Endothelial cell of umbilical vein (primary cell): ENCODE measurements around the gene PTPRO.

Experiments
- CTCF ChIP-seq, 2 donors: IDR thresholded peaks; 1 replicate in 1 of 2; 2 replicates in 1 of 2; pipeline ENCODE4 v1.5.1; 2011; ENCODE audit warnings: low read length in 2 of 2, mild to moderate bottlenecking in 2 of 2, moderate library complexity in 2 of 2, control low read depth in 1 of 2, inconsistent platforms in 1 of 2, low read depth in 1 of 2; ENCODE audit not compliant: insufficient read depth in 1 of 2; ENCODE audit errors: extremely low read depth in 1 of 2
- EZH2 ChIP-seq: IDR thresholded peaks from 2 replicates; pipeline ENCODE4 v1.6.1; 2012; ENCODE audit warnings: borderline replicate concordance, low read depth, mild to moderate bottlenecking, moderate library complexity, low read length, inconsistent platforms; ENCODE audit not compliant: severe bottlenecking
- FOS ChIP-seq: IDR thresholded peaks from 2 replicates; pipeline ENCODE4 v1.6.1; 2011; ENCODE audit warnings: mild to moderate bottlenecking, low read length, moderate library complexity, borderline replicate concordance; ENCODE audit not compliant: insufficient read depth
- JUN ChIP-seq: IDR thresholded peaks from 2 replicates; pipeline ENCODE4 v1.6.1; 2011; ENCODE audit warnings: borderline replicate concordance, low read depth; ENCODE audit not compliant: insufficient read length, insufficient read depth
- MAX ChIP-seq: IDR thresholded peaks from 2 replicates; pipeline ENCODE4 v1.6.1; 2011; ENCODE audit not compliant: insufficient read depth, insufficient read length
- POLR2A ChIP-seq: IDR thresholded peaks from 2 replicates; pipeline ENCODE4 v1.6.1; 2012; ENCODE audit warnings: low read depth, mild to moderate bottlenecking, control low read depth, low read length
- POLR2AphosphoS5 ChIP-seq: IDR thresholded peaks from 2 replicates; pipeline ENCODE4 v1.6.1; 2012; ENCODE audit warnings: low read depth, mild to moderate bottlenecking, control low read depth, low read length, moderate library complexity; ENCODE audit not compliant: insufficient read depth

- no peak for TF ChIP-seq CTCF (IDR thresholded peaks at IDR 0.05; ENCODE audit: extremely low read depth in 1 of 2, insufficient read depth in 1 of 2, low read depth in 1 of 2, low read length in 2 of 2)
- no peak for TF ChIP-seq POLR2AphosphoS5
- no peak for TF ChIP-seq EZH2
- TF ChIP-seq FOS, result no peak
- TF ChIP-seq POLR2A, result no peak
- no peak for TF ChIP-seq MAX
- no peak for TF ChIP-seq JUN
Measured at GRCh38 chr12:15545334-15545733, 223.0 kb downstream of the PTPRO start.
